ENCODE measurements around the gene ADCY2.

GRCh38 chr5:7745882-7746610 lies 350.1 kb downstream of the ADCY2 start:
- no peak for TF ChIP-seq POLR2A (IDR thresholded peaks at IDR 0.05)
- peak; percentile 47 to 89 (median 74) for TF ChIP-seq CTCF (IDR thresholded peaks at IDR 0.05)

Data from esophagus squamous epithelium (tissue), 4 donors.